K562 (cell line): ENCODE data around the gene SYMPK. TPM values are rescaled to one million over a fixed set of nuclear protein-coding genes. Genes with fewer than 3 reads are reported as not detected.
A peak's percentile ranks its signal among the peaks of the same experiment; 100 is the strongest.

Experiments
- ARHGAP35 ChIP-seq: fragments of 450-650 bp; IDR thresholded peaks from 2 replicates; pipeline ENCODE4 v1.6.1; 2018; ENCODE audit not compliant: partially characterized antibody
- ATF2 ChIP-seq: sonication (generic); formaldehyde crosslinking; IDR thresholded peaks from 2 replicates; pipeline ENCODE4 v1.8.1; 2022; ENCODE audit warnings: missing genetic modification reagents
- CXXC5 ChIP-seq: fragments of 250-450 bp; sonication (Bioruptor Pico); IDR thresholded peaks from 2 replicates; pipeline ENCODE4 v1.8.0; 2022; ENCODE audit warnings: inconsistent platforms, mild to moderate bottlenecking, moderate library complexity
- DPF2 ChIP-seq: fragments of 450-650 bp; IDR thresholded peaks from 2 replicates; pipeline ENCODE4 v1.6.1; 2016
- EWSR1 ChIP-seq: fragments of 450-650 bp; IDR thresholded peaks from 2 replicates; pipeline ENCODE4 v1.6.1; 2018; ENCODE audit warnings: borderline replicate concordance, mild to moderate bottlenecking, low read depth, moderate library complexity; ENCODE audit not compliant: partially characterized antibody
- FOXK1 ChIP-seq: sonication (generic); formaldehyde crosslinking; IDR thresholded peaks from 2 replicates; pipeline ENCODE4 v1.8.0; 2022; ENCODE audit warnings: missing genetic modification reagents, mild to moderate bottlenecking, borderline replicate concordance
- GATA2 ChIP-seq: sonication (generic); formaldehyde crosslinking; IDR thresholded peaks from 2 replicates; pipeline ENCODE4 v1.4.0; 2020; ENCODE audit warnings: mild to moderate bottlenecking, missing genetic modification reagents
- MAFK ChIP-seq: IDR thresholded peaks from 2 replicates; pipeline ENCODE4 v1.6.1; 2011; ENCODE audit warnings: low read length, improper control_type of control experiment
- MCM7 ChIP-seq, 2 experiments: fragments of 450-650 bp; IDR thresholded peaks; 2 replicates each; pipeline ENCODE4 v1.6.1; 2016 to 2018
- MTA3 ChIP-seq: fragments of 450-650 bp; formaldehyde crosslinking; IDR thresholded peaks from 2 replicates; pipeline ENCODE4 v1.6.1; 2017; ENCODE audit warnings: mild to moderate bottlenecking, borderline replicate concordance
- RBM17 ChIP-seq: fragments of 200-400 bp; formaldehyde crosslinking; IDR thresholded peaks from 2 replicates; pipeline ENCODE4 v1.6.1; 2017; ENCODE audit warnings: low read depth, mild to moderate bottlenecking, low read length, borderline replicate concordance
- ZNF263 ChIP-seq: sonication (generic); formaldehyde crosslinking; IDR thresholded peaks from 2 replicates; pipeline ENCODE4 v1.8.0; 2022; ENCODE audit warnings: mild to moderate bottlenecking, missing genetic modification reagents, borderline replicate concordance
- ZNF280B ChIP-seq: fragments of 250-450 bp; sonication (Bioruptor Pico); IDR thresholded peaks from 2 replicates; pipeline ENCODE4 v1.5.1; 2021; ENCODE audit warnings: mild to moderate bottlenecking
- ZNF609 ChIP-seq: sonication (generic); formaldehyde crosslinking; IDR thresholded peaks from 2 replicates; pipeline ENCODE4 v1.8.1; 2023; ENCODE audit warnings: missing genetic modification reagents, mild to moderate bottlenecking, borderline replicate concordance
- ZNF77 ChIP-seq: fragments of 250-450 bp; sonication (Bioruptor Pico); IDR thresholded peaks from 2 replicates; pipeline ENCODE4 v1.5.0; 2020
- ZNF830 ChIP-seq: fragments of 250-450 bp; sonication (Bioruptor Pico); IDR thresholded peaks from 2 replicates; pipeline ENCODE4 v1.5.0; 2021; ENCODE audit warnings: mild to moderate bottlenecking
- polyA plus RNA-seq, 8 experiments: library from polyadenylated mRNA; depleted of rRNA in 4 of 8; stranded (reverse) in 5 of 8; unstranded in 3 of 8; fragments of >200 nt; fragmentation: Nextera tagmentation in 2 of 8; fragmentation: Illumina TruSeq in 1 of 8; extraction: Ambion mirVana in 2 of 8; extraction: Trizol in 1 of 8; gene quantifications; 2 replicates each; pipeline versions ENCODE4 v1.2.1 to v1.2.3, GENCODE V29; 2011 to 2014; ENCODE audit warnings: inconsistent platforms in 1 of 8, missing spikeins in 1 of 8
- total RNA-seq, 7 experiments: library from RNA; depleted of rRNA in 6 of 7; stranded (reverse); fragments of >200 nt in 6 of 7; fragmentation: Illumina TruSeq in 2 of 7; extraction: Trizol in 2 of 7; gene quantifications; 2 replicates each; pipeline versions ENCODE4 v1.2.1 to v1.2.3, GENCODE V29; 2011 to 2021; ENCODE audit warnings: low replicate concordance in 1 of 7

Gene SYMPK
- total and polyA plus RNA-seq, 9 of the 15 experiments (the other 6 are each of a cell fraction or from before 2014, with no cell fraction given), result 0.73 to 95.5 (median 58.4) TPM

- TF ChIP-seq MAFK, result no peak
- no peak for TF ChIP-seq GATA2
- peak; percentile 92 for TF ChIP-seq MTA3
- 0 out of 2 replicates have a peak, but pooled peaks have one; percentile 17 for TF ChIP-seq ZNF609
- TF ChIP-seq EWSR1, result no peak
- peak; percentile 94; the same call in 1 of the 2 replicates for TF ChIP-seq FOXK1
- TF ChIP-seq ZNF263 (CRISPR knock-in tag), result peak; percentile 48; the same call in 1 of the 2 replicates
- TF ChIP-seq MCM7 (IDR thresholded peaks at IDR 0.05), result no peak
- TF ChIP-seq CXXC5, result peak; percentile 88
- peak; percentile 75 for TF ChIP-seq ARHGAP35
- no peak for TF ChIP-seq ATF2 (CRISPR knock-in tag)
- TF ChIP-seq RBM17, result no peak
- TF ChIP-seq ZNF77, result no peak
- TF ChIP-seq ZNF830 (CRISPR knock-in tag), result no peak
- peak; percentile 33; the same call in 1 of the 2 replicates for TF ChIP-seq DPF2
- no peak for TF ChIP-seq ZNF280B (CRISPR knock-in tag)
These were observed 20.0 kb upstream of the SYMPK start (continued) for GRCh38 chr19:45882652-45883585.
